HepG2 (cell line): ENCODE results near the gene TMEM256. TPM values are rescaled to one million over a fixed set of nuclear protein-coding genes. Genes with fewer than 3 reads are reported as not detected.

Experiments used
- ARNT ChIP-seq: fragments of 450-650 bp; IDR thresholded peaks from 2 replicates; pipeline ENCODE4 v1.6.1; 2017
- BCL3 ChIP-seq: sonication (generic); formaldehyde crosslinking; IDR thresholded peaks from 2 replicates; pipeline ENCODE4 v1.5.1; 2020; ENCODE audit warnings: mild to moderate bottlenecking, missing genetic modification reagents, moderate library complexity
- CAMTA2 ChIP-seq: sonication (generic); formaldehyde crosslinking; IDR thresholded peaks from 2 replicates; pipeline ENCODE4 v1.4.0; 2020; ENCODE audit warnings: mild to moderate bottlenecking, missing genetic modification reagents, borderline replicate concordance
- KMT2B ChIP-seq: IDR thresholded peaks from 2 replicates; pipeline ENCODE4 v1.6.1; 2016; ENCODE audit warnings: missing genetic modification reagents, missing compliant biosample characterization
- LRRFIP1 ChIP-seq: sonication (generic); formaldehyde crosslinking; conservative IDR thresholded peaks from 2 replicates; pipeline ENCODE4 v1.4.0; 2020; ENCODE audit warnings: missing genetic modification reagents
- MLXIP ChIP-seq: sonication (generic); formaldehyde crosslinking; IDR thresholded peaks from 2 replicates; pipeline ENCODE4 v1.9.0; 2021; ENCODE audit warnings: missing genetic modification reagents, borderline replicate concordance
- MTF2 ChIP-seq: sonication (generic); formaldehyde crosslinking; IDR thresholded peaks from 2 replicates; pipeline ENCODE4 v1.5.0; 2020; ENCODE audit warnings: missing genetic modification reagents, borderline replicate concordance
- PREB ChIP-seq: sonication (generic); formaldehyde crosslinking; IDR thresholded peaks from 2 replicates; pipeline ENCODE4 v1.4.0; 2020; ENCODE audit warnings: missing genetic modification reagents
- RBFOX2 ChIP-seq: fragments of 200-400 bp; formaldehyde crosslinking; IDR thresholded peaks from 2 replicates; pipeline ENCODE4 v1.6.1; 2017; ENCODE audit warnings: low read depth, mild to moderate bottlenecking, low read length
- REL ChIP-seq: sonication (generic); formaldehyde crosslinking; conservative IDR thresholded peaks from 2 replicates; pipeline ENCODE4 v1.8.0; 2022; ENCODE audit warnings: mild to moderate bottlenecking, missing genetic modification reagents, moderate library complexity
- REXO4 ChIP-seq: sonication (generic); formaldehyde crosslinking; IDR thresholded peaks from 2 replicates; pipeline ENCODE4 v1.8.0; 2022; ENCODE audit warnings: missing genetic modification reagents, mild to moderate bottlenecking, borderline replicate concordance
- SMAD1 ChIP-seq: sonication (generic); formaldehyde crosslinking; IDR thresholded peaks from 2 replicates; pipeline ENCODE4 v1.4.0; 2020; ENCODE audit warnings: missing genetic modification reagents, low read depth, mild to moderate bottlenecking, borderline replicate concordance
- SMARCC2 ChIP-seq: fragments of 450-650 bp; IDR thresholded peaks from 2 replicates; pipeline ENCODE4 v1.6.1; 2017; ENCODE audit warnings: antibody characterized with exemption, mild to moderate bottlenecking
- TCF12 ChIP-seq, 2 experiments: fragments of 450-650 bp in 1 of 2; sonication (generic) in 1 of 2; formaldehyde crosslinking in 1 of 2; IDR thresholded peaks; 2 replicates each; pipeline versions ENCODE4 v1.6.1 to v1.8.0; 2017 to 2022; ENCODE audit warnings: antibody characterized with exemption in 1 of 2, mild to moderate bottlenecking in 1 of 2, missing genetic modification reagents in 1 of 2, moderate library complexity in 1 of 2
- TFDP1 ChIP-seq: IDR thresholded peaks from 2 replicates; pipeline ENCODE4 v1.6.1; 2016; ENCODE audit warnings: missing compliant biosample characterization, missing genetic modification reagents, borderline replicate concordance
- THYN1 ChIP-seq: sonication (generic); formaldehyde crosslinking; IDR thresholded peaks from 2 replicates; pipeline ENCODE4 v1.8.1; 2023; ENCODE audit warnings: low read depth, mild to moderate bottlenecking, moderate library complexity, missing genetic modification reagents, borderline replicate concordance
- ZBTB7B ChIP-seq: sonication (generic); formaldehyde crosslinking; IDR thresholded peaks from 2 replicates; pipeline ENCODE4 v1.4.0; 2020; ENCODE audit warnings: missing genetic modification reagents
- ZNF772 ChIP-seq: sonication (generic); formaldehyde crosslinking; IDR thresholded peaks from 2 replicates; pipeline ENCODE4 v1.5.0; 2020; ENCODE audit warnings: mild to moderate bottlenecking, missing genetic modification reagents
- ZSCAN22 ChIP-seq: sonication (generic); formaldehyde crosslinking; IDR thresholded peaks from 2 replicates; pipeline ENCODE4 v1.4.0; 2020; ENCODE audit warnings: mild to moderate bottlenecking, missing genetic modification reagents
- polyA plus RNA-seq, 8 experiments: library from polyadenylated mRNA; depleted of rRNA in 3 of 8; stranded (reverse) in 7 of 8; unstranded in 1 of 8; fragments of >200 nt; fragmentation: Illumina TruSeq in 4 of 8; extraction: Trizol in 4 of 8; gene quantifications; 2 replicates each; pipeline versions ENCODE4 v1.2.1 to v1.2.3, GENCODE V29; 2011 to 2016; ENCODE audit warnings: low read depth in 4 of 8, missing spikeins in 1 of 8, mixed read lengths in 1 of 8; ENCODE audit not compliant: insufficient read depth in 1 of 8
- total RNA-seq, 5 experiments: library from RNA; depleted of rRNA; stranded (reverse); fragments of >200 nt; fragmentation: Illumina TruSeq; extraction: Trizol; gene quantifications; 2 replicates each; pipeline ENCODE4 v1.2.3, GENCODE V29; 2016; ENCODE audit warnings: low read depth in 1 of 5

Gene TMEM256
- total and polyA plus RNA-seq, 2 of the 13 experiments (the other 11 are each of a cell fraction or from before 2014, with no cell fraction given) = 231 to 252 TPM

GRCh38 chr17:7403043-7403726 is 712 bp downstream of the TMEM256 start (continued):
- TF ChIP-seq ARNT (no peak), ZBTB7B (CRISPR knock-in tag) (peak; percentile 25; the same call in 1 of the 2 replicates), BCL3 (CRISPR knock-in tag) (no peak), KMT2B (no peak), SMAD1 (CRISPR knock-in tag) (no peak), TFDP1 (no peak), PREB (CRISPR knock-in tag) (no peak), ZNF772 (CRISPR knock-in tag) (no peak), THYN1 (CRISPR knock-in tag) (no peak), CAMTA2 (no peak), MLXIP (no peak), RBFOX2 (no peak), LRRFIP1 (CRISPR knock-in tag) (no peak), REXO4 (CRISPR knock-in tag) (no peak), ZSCAN22 (CRISPR knock-in tag) (no peak), REL (CRISPR knock-in tag) (no peak), MTF2 (CRISPR knock-in tag) (no peak), TCF12 (IDR thresholded peaks at IDR 0.05) (no peak), TCF12 (CRISPR knock-in tag; IDR thresholded peaks at IDR 0.05) (no peak), SMARCC2 (no peak)
